H1 (cell line): Measurements from ENCODE around the gene GBP2. TPM values are rescaled to one million over a fixed set of nuclear protein-coding genes. Genes with fewer than 3 reads are reported as not detected.
A peak's percentile ranks its signal among the peaks of the same experiment; 100 is the strongest.
"Not testable (repeated sequence)": the region's sequence is repeated elsewhere in the genome, so short reads cannot be mapped to it uniquely, and the experiment has no call there.

Source experiments
- CTCF ChIA-PET: fragments of 300-600 bp; sonication (Branson Sonifier 250); formaldehyde crosslinking; loops from one replicate; lab custom pipeline; 2021; ENCODE audit not compliant: partially characterized antibody; lab: Charles Lee
- POLR2A ChIA-PET: fragments of 300-600 bp; sonication (Branson Sonifier 250); formaldehyde crosslinking; loops from one replicate; lab custom pipeline; 2021; ENCODE audit warnings: inconsistent platforms; ENCODE audit not compliant: partially characterized antibody; lab: Charles Lee
- DNase-seq, 2 experiments: peaks; one replicate each; pipeline versions ENCODE4 v3.0.0 to v3.0.0-alpha.2; 2010 to 2022; ENCODE audit warnings: low spot score in 2 of 2, low read depth in 1 of 2, mixed read lengths in 1 of 2
- FAIRE-seq: peaks from 2 replicates; lab custom pipeline; 2011; peaks lifted over from hg19 to GRCh38; lab: Jason Lieb, UNC
- H2AFZ ChIP-seq: 2 replicates; pipeline ENCODE4 v1.8.1; 2012; ENCODE audit warnings: low read length, inconsistent platforms
- H2AK5ac ChIP-seq: 2 replicates; pipeline ENCODE4 v1.6.1; 2013; ENCODE audit warnings: low read depth, low read length
- H2BK120ac ChIP-seq: replicated peaks from 2 replicates; pipeline ENCODE3; 2013; ENCODE audit warnings: low read depth, low read length, inconsistent platforms
- H2BK12ac ChIP-seq: 2 replicates; pipeline ENCODE4 v1.6.1; 2013; ENCODE audit warnings: low read depth, low read length
- H2BK15ac ChIP-seq: 2 replicates; pipeline ENCODE4 v1.6.1; 2013; ENCODE audit warnings: low read length
- H2BK20ac ChIP-seq: 2 replicates; pipeline ENCODE4 v1.6.1; 2013; ENCODE audit warnings: low read length
- H2BK5ac ChIP-seq: 2 replicates; pipeline ENCODE4 v1.6.1; 2013; ENCODE audit warnings: low read depth, low read length
- H3K14ac ChIP-seq: 2 replicates; pipeline ENCODE4 v1.6.1; 2013; ENCODE audit warnings: inconsistent platforms; ENCODE audit not compliant: insufficient read length
- H3K18ac ChIP-seq: 2 replicates; pipeline ENCODE4 v1.6.1; 2013; ENCODE audit warnings: low read length; ENCODE audit errors: extremely low read depth
- H3K23ac ChIP-seq: 2 replicates; pipeline ENCODE4 v1.6.1; 2013; ENCODE audit warnings: inconsistent platforms; ENCODE audit not compliant: insufficient read length
- H3K23me2 ChIP-seq: 2 replicates; pipeline ENCODE4 v1.6.1; 2013; ENCODE audit warnings: low read depth, low read length
- H3K27ac ChIP-seq: 2 replicates; pipeline ENCODE4 v1.6.1; 2011; ENCODE audit warnings: low read depth, low read length, inconsistent platforms
- H3K27me3 ChIP-seq, 4 experiments: replicated peaks in 1 of 4; 1 replicate in 1 of 4; 2 replicates in 3 of 4; pipeline versions ENCODE4 v1.6.1 to v1.8.1; 2011 to 2013; ENCODE audit warnings: low read length in 3 of 4, mild to moderate bottlenecking in 3 of 4, inconsistent platforms in 2 of 4, mixed read lengths in 2 of 4, moderate library complexity in 1 of 4; ENCODE audit not compliant: control insufficient read depth in 3 of 4, insufficient read depth in 3 of 4; ENCODE audit errors: extremely low read depth in 1 of 4
- H3K36me3 ChIP-seq, 4 experiments: 2 replicates each; pipeline versions ENCODE4 v1.6.1 to v1.8.1; 2011 to 2013; ENCODE audit warnings: mild to moderate bottlenecking in 4 of 4, low read length in 3 of 4, moderate library complexity in 2 of 4, control low read depth in 1 of 4, inconsistent platforms in 1 of 4; ENCODE audit not compliant: insufficient read depth in 4 of 4, control insufficient read depth in 2 of 4
- H3K4ac ChIP-seq: replicated peaks from 2 replicates; pipeline ENCODE3; 2013; ENCODE audit warnings: low read length, low read depth, mixed read lengths, inconsistent platforms; ENCODE audit not compliant: insufficient read length
- H3K4me1 ChIP-seq, 4 experiments: replicated peaks in 1 of 4; 1 replicate in 1 of 4; 2 replicates in 3 of 4; pipeline versions ENCODE4 v1.6.1 to v1.8.1; 2011 to 2013; ENCODE audit warnings: low read length in 3 of 4, inconsistent platforms in 2 of 4, mixed read lengths in 1 of 4; ENCODE audit not compliant: insufficient read depth in 4 of 4, control insufficient read depth in 3 of 4
- H3K4me2 ChIP-seq, 2 experiments: 2 replicates each; pipeline versions ENCODE4 v1.6.1 to v1.8.1; 2011 to 2013; ENCODE audit warnings: low read depth in 2 of 2, low read length in 2 of 2, control low read depth in 1 of 2, inconsistent platforms in 1 of 2, mild to moderate bottlenecking in 1 of 2; ENCODE audit not compliant: insufficient read depth in 1 of 2
- H3K4me3 ChIP-seq, 4 experiments: fragments of 200-600, 300-600 bp in 1 of 4; sonication (generic), shearing (Covaris generic), sonication (Bioruptor Twin) in 1 of 4; 2 replicates each; pipeline versions ENCODE4 v1.5.1 to v1.8.1; 2011 to 2016; ENCODE audit warnings: low read length in 4 of 4, low read depth in 3 of 4, control low read depth in 2 of 4, inconsistent platforms in 2 of 4, mild to moderate bottlenecking in 2 of 4, mixed read lengths in 1 of 4, moderate library complexity in 1 of 4; ENCODE audit not compliant: insufficient read depth in 2 of 4; ENCODE audit errors: extremely low read depth in 1 of 4
- H3K56ac ChIP-seq: replicated peaks from 2 replicates; pipeline ENCODE3; 2013; ENCODE audit warnings: low read depth, mild to moderate bottlenecking, mixed read lengths, low read length, inconsistent platforms; ENCODE audit not compliant: insufficient read length
- H3K79me1 ChIP-seq: 2 replicates; pipeline ENCODE4 v1.6.1; 2013; ENCODE audit warnings: low read depth, low read length, control low read depth
- H3K79me2 ChIP-seq, 2 experiments: 2 replicates each; pipeline versions ENCODE4 v1.6.1 to v1.8.1; 2012 to 2013; ENCODE audit warnings: low read length in 2 of 2, mild to moderate bottlenecking in 2 of 2, inconsistent platforms in 1 of 2; ENCODE audit not compliant: insufficient read depth in 2 of 2, control insufficient read depth in 1 of 2
- H3K9ac ChIP-seq, 4 experiments: replicated peaks in 1 of 4; 1 replicate in 1 of 4; 2 replicates in 3 of 4; pipeline versions ENCODE4 v1.6.1 to v1.8.1; 2011 to 2013; ENCODE audit warnings: low read depth in 3 of 4, low read length in 3 of 4, control low read depth in 2 of 4, mild to moderate bottlenecking in 2 of 4, moderate library complexity in 2 of 4, inconsistent platforms in 1 of 4; ENCODE audit errors: extremely low read depth in 1 of 4
- H3K9me3 ChIP-seq, 2 experiments: 2 replicates each; pipeline versions ENCODE4 v1.6.1 to v1.8.1; 2012 to 2013; ENCODE audit warnings: mild to moderate bottlenecking in 2 of 2, moderate library complexity in 2 of 2, control low read depth in 1 of 2, inconsistent platforms in 1 of 2, low read depth in 1 of 2, low read length in 1 of 2, mixed read lengths in 1 of 2; ENCODE audit not compliant: insufficient read depth in 2 of 2
- H4K20me1 ChIP-seq, 2 experiments: replicated peaks in 1 of 2; 2 replicates each; pipeline versions ENCODE3 to v1.8.1; 2011 to 2013; ENCODE audit warnings: inconsistent platforms in 2 of 2, low read length in 2 of 2, mild to moderate bottlenecking in 1 of 2; ENCODE audit not compliant: insufficient read depth in 2 of 2, control insufficient read depth in 1 of 2
- H4K5ac ChIP-seq: 2 replicates; pipeline ENCODE4 v1.6.1; 2013; ENCODE audit warnings: low read length, low read depth, mixed read lengths, inconsistent platforms; ENCODE audit not compliant: insufficient read length
- H4K8ac ChIP-seq: 2 replicates; pipeline ENCODE4 v1.8.0; 2013; ENCODE audit warnings: mild to moderate bottlenecking, moderate library complexity, low read length, inconsistent platforms; ENCODE audit not compliant: insufficient read depth; ENCODE audit errors: extremely low read depth
- H4K91ac ChIP-seq: replicated peaks from 2 replicates; pipeline ENCODE3; 2013; ENCODE audit warnings: low read length, mixed read lengths, inconsistent platforms; ENCODE audit not compliant: insufficient read length
- EP300 ChIP-seq, 2 experiments: IDR thresholded peaks; 1 replicate in 1 of 2; 2 replicates in 1 of 2; pipeline ENCODE4 v1.6.1; 2011 to 2012; ENCODE audit warnings: low read depth in 2 of 2, low read length in 2 of 2, mild to moderate bottlenecking in 2 of 2, borderline replicate concordance in 1 of 2, inconsistent platforms in 1 of 2, moderate library complexity in 1 of 2
- WGBS, 2 experiments: shearing (Covaris generic) in 1 of 2; methylation state at CpG; one replicate each; pipeline versions ENCODE4 v1.1.6 to v1.1.7; 2013 to 2015; ENCODE audit warnings: low lambda C conversion rate in 2 of 2, mixed read lengths in 2 of 2, inconsistent platforms in 1 of 2, low coverage in 1 of 2, missing lambda C conversion rate in 1 of 2; ENCODE audit not compliant: insufficient replicate concordance in 2 of 2, insufficient coverage in 1 of 2, insufficient read length in 1 of 2; ENCODE audit errors: extremely low coverage in 1 of 2, missing lambda C conversion rate in 1 of 2; 5-methylcytosine and 5-hydroxymethylcytosine counted together
- polyA plus RNA-seq, 7 experiments: library from polyadenylated mRNA; depleted of rRNA in 3 of 7; stranded (reverse) in 5 of 7; unstranded in 2 of 7; fragments of >200 nt in 5 of 7; fragments of 200-250 nt in 2 of 7; gene quantifications; 1 replicate in 5 of 7; 2 replicates in 1 of 7; 4 replicates in 1 of 7; pipeline versions ENCODE4 v1.2.1 to v1.2.3, GENCODE V29; 2011 to 2013; ENCODE audit warnings: missing spikeins in 2 of 7, mixed read lengths in 2 of 7
- total RNA-seq: library from RNA; stranded (reverse); fragmentation: NEBNext Ultra II Directional; extraction: Animal tissue kit (Norgen Biotek cat#: 25700); gene quantifications from 2 replicates; pipeline ENCODE4 v1.2.1, GENCODE V29; 2021

The GBP2 gene
- total and polyA plus RNA-seq, 2 of the 8 experiments (the other 6 are each of a cell fraction or from before 2014, with no cell fraction given): not detected

DNA sequence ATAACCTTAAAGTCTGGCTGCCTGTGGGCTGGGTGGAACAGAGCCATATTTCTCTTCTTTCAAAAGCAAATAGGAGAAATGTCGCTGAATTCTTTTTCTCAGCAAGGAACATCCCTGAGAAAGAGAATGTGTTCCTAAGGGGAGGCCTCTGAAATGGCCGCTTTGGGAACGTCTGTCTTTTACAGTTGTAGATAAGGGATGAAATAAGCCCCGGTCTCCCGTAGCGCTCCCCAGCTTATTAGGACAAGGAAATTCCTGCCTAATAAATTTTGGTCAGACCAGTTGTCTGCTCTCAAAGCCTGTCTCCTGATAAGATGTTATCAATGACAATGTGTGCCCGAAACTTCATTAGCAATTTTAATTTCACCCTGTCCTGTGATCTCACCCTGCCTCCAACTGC is 45.8 kb downstream of the GBP2 start:
- H3K27ac ChIP-seq, H3K23me2 ChIP-seq, H3K36me3 ChIP-seq, H3K27me3 ChIP-seq, H3K9ac ChIP-seq, H4K91ac ChIP-seq, H3K56ac ChIP-seq, H3K79me1 ChIP-seq, H4K20me1 ChIP-seq, H3K23ac ChIP-seq, H2BK15ac ChIP-seq, DNase-seq, H2BK20ac ChIP-seq, H4K8ac ChIP-seq, H3K14ac ChIP-seq, POLR2A ChIA-PET, H3K4ac ChIP-seq, H3K4me3 ChIP-seq, H3K79me2 ChIP-seq, H3K4me2 ChIP-seq, H2BK5ac ChIP-seq, H2BK120ac ChIP-seq, H3K18ac ChIP-seq, CTCF ChIA-PET, FAIRE-seq, H4K5ac ChIP-seq, H2BK12ac ChIP-seq, H2AK5ac ChIP-seq, H3K4me1 ChIP-seq, H2AFZ ChIP-seq: not testable (repeated sequence)
- WGBS, 2 experiments: 88% methylated on average over 7 of the region's 7 CpGs; no CpG with 5 or more reads in 1 of the 2 experiments
- TF ChIP-seq EP300 (IDR thresholded peaks at IDR 0.05; ENCODE audit: borderline replicate concordance in 1 of 2, low read depth in 2 of 2, low read length in 2 of 2): peak in 1 of 2 experiments; percentile 38; a peak in 1 of 3 replicates
- peaks cover 6 to 14% of the 10 kb centered on the region in 2 experiments; a peak in 3 of 4 replicates for H3K9me3 ChIP-seq
